CD14-positive monocyte (primary cell): ENCODE measurements around the gene PCSK1N. TPM values are rescaled to one million over a fixed set of nuclear protein-coding genes. Genes with fewer than 3 reads are reported as not detected.

Experiments
- DNase-seq, 3 donors: peaks; one replicate each; pipeline ENCODE4 v3.0.0-alpha.2; 2011 to 2022
- H2AFZ ChIP-seq: 2 replicates; pipeline ENCODE4 v1.6.0; 2012; ENCODE audit warnings: mild to moderate bottlenecking, low read depth, low read length, inconsistent platforms; ENCODE audit not compliant: insufficient read depth, poor library complexity, severe bottlenecking
- H3K27ac ChIP-seq, 2 donors: 1 replicate in 1 of 2; 2 replicates in 1 of 2; pipeline ENCODE4 v1.5.1; 2012 to 2013; ENCODE audit warnings: low read length in 2 of 2, control low read depth in 1 of 2, inconsistent platforms in 1 of 2, low read depth in 1 of 2, mild to moderate bottlenecking in 1 of 2
- H3K27me3 ChIP-seq, 2 donors: one replicate each; pipeline versions ENCODE4 v1.6.0 to v1.6.1; 2011 to 2013; ENCODE audit warnings: low read length in 2 of 2; ENCODE audit not compliant: control insufficient read depth in 2 of 2, insufficient read depth in 2 of 2
- H3K36me3 ChIP-seq, 2 donors: replicated peaks in 1 of 2; 1 replicate in 1 of 2; 2 replicates in 1 of 2; pipeline versions ENCODE4 v1.5.1 to v1.6.1; 2012 to 2013; ENCODE audit warnings: low read length in 2 of 2, control low read depth in 1 of 2, inconsistent platforms in 1 of 2, mild to moderate bottlenecking in 1 of 2; ENCODE audit not compliant: insufficient read depth in 2 of 2, control insufficient read depth in 1 of 2
- H3K4me1 ChIP-seq, 2 donors: 1 replicate in 1 of 2; 2 replicates in 1 of 2; pipeline versions ENCODE4 v1.5.1 to v1.6.1; 2012 to 2013; ENCODE audit warnings: low read length in 2 of 2, control low read depth in 1 of 2, inconsistent platforms in 1 of 2, mild to moderate bottlenecking in 1 of 2, moderate library complexity in 1 of 2; ENCODE audit not compliant: insufficient read depth in 2 of 2, control insufficient read depth in 1 of 2
- H3K4me2 ChIP-seq: replicated peaks from 2 replicates; pipeline ENCODE3; 2012; ENCODE audit warnings: low read length, moderate library complexity, mild to moderate bottlenecking; ENCODE audit not compliant: poor library complexity, severe bottlenecking; ENCODE audit errors: extremely low read depth
- H3K4me3 ChIP-seq, 3 experiments: fragments of 200-600 bp in 1 of 3; sonication (generic) in 1 of 3; replicated peaks in 1 of 3; 1 replicate in 2 of 3; 2 replicates in 1 of 3; pipeline ENCODE4 v1.5.1; 2011 to 2013; ENCODE audit warnings: low read length in 3 of 3, mild to moderate bottlenecking in 3 of 3, control low read depth in 2 of 3, low read depth in 2 of 3, inconsistent platforms in 1 of 3, moderate library complexity in 1 of 3
- H3K79me2 ChIP-seq: 2 replicates; pipeline ENCODE4 v1.6.0; 2012; ENCODE audit warnings: mild to moderate bottlenecking, control low read depth, inconsistent platforms, low read length, moderate library complexity; ENCODE audit not compliant: insufficient read depth
- H3K9ac ChIP-seq: 2 replicates; pipeline ENCODE4 v1.6.0; 2017; ENCODE audit warnings: low read length, mild to moderate bottlenecking; ENCODE audit not compliant: insufficient read depth, poor library complexity, severe bottlenecking
- H3K9me3 ChIP-seq, 2 donors: replicated peaks in 1 of 2; 1 replicate in 1 of 2; 2 replicates in 1 of 2; pipeline versions ENCODE4 v1.5.1 to v1.6.1; 2012 to 2013; ENCODE audit warnings: low read length in 2 of 2, control low read depth in 1 of 2; ENCODE audit not compliant: control insufficient read depth in 1 of 2, insufficient read depth in 1 of 2
- H4K20me1 ChIP-seq: 2 replicates; pipeline ENCODE4 v1.6.0; 2012; ENCODE audit warnings: mild to moderate bottlenecking, low read length, control low read depth, moderate library complexity; ENCODE audit not compliant: insufficient read depth
- H3K27ac Mint-ChIP-seq, 7 donors: one replicate each; pipeline ENCODE4 v1.8.0; 2020; ENCODE audit warnings: mild to moderate bottlenecking in 7 of 7, mixed read lengths in 7 of 7, moderate library complexity in 6 of 7, inconsistent platforms in 2 of 7
- H3K27me3 Mint-ChIP-seq, 3 donors: one replicate each; pipeline ENCODE4 v1.8.0; 2021 to 2022; ENCODE audit warnings: low read depth in 3 of 3, mild to moderate bottlenecking in 3 of 3, mixed read lengths in 3 of 3, moderate library complexity in 3 of 3, inconsistent platforms in 1 of 3
- H3K36me3 Mint-ChIP-seq, 2 donors: one replicate each; pipeline ENCODE4 v1.8.0; 2020; ENCODE audit warnings: mixed read lengths in 2 of 2, inconsistent platforms in 1 of 2, mild to moderate bottlenecking in 1 of 2
- H3K4me1 Mint-ChIP-seq: one replicate; pipeline ENCODE4 v1.8.0; 2020; ENCODE audit warnings: mild to moderate bottlenecking, mixed read lengths
- H3K4me3 Mint-ChIP-seq, 2 donors: one replicate each; pipeline ENCODE4 v1.8.0; 2020; ENCODE audit warnings: mild to moderate bottlenecking in 2 of 2, mixed read lengths in 2 of 2, moderate library complexity in 1 of 2
- H3K9me3 Mint-ChIP-seq, 7 donors: one replicate each; pipeline ENCODE4 v1.8.0; 2020 to 2022; ENCODE audit warnings: mixed read lengths in 7 of 7, mild to moderate bottlenecking in 6 of 7, moderate library complexity in 6 of 7, inconsistent platforms in 2 of 7
- WGBS: methylation state at CpG from one replicate; pipeline ENCODE4 v1.1.5; 2013; ENCODE audit warnings: missing lambda C conversion rate; ENCODE audit not compliant: insufficient coverage; 5-methylcytosine and 5-hydroxymethylcytosine counted together
- intact Hi-C, 2 donors: fragments of 100-400 bp; cut with micrococcal nuclease; formaldehyde crosslinking; loops; one replicate each; pipeline versions ENCODE4 v1.15.0 to v1.15.1; 2023
- polyA plus RNA-seq, 3 donors: library from polyadenylated mRNA; depleted of rRNA in 1 of 3; unstranded in 2 of 3; stranded (reverse) in 1 of 3; fragments of 300-500 nt in 2 of 3; fragments of >200 nt in 1 of 3; fragmentation: Illumina TruSeq in 2 of 3; gene quantifications; 1 replicate in 2 of 3; 2 replicates in 1 of 3; pipeline ENCODE4 v1.2.3, GENCODE V29; 2012 to 2021
- TF ChIP-seq, protein P1 (sequence below): fragments of 200-600 bp; IDR thresholded peaks from one replicate; pipeline ENCODE4 v1.8.0; 2022; ENCODE audit warnings: antibody characterized with exemption, mild to moderate bottlenecking

PCSK1N gene
- polyA plus RNA-seq, 3 donors, result not detected

DNA sequence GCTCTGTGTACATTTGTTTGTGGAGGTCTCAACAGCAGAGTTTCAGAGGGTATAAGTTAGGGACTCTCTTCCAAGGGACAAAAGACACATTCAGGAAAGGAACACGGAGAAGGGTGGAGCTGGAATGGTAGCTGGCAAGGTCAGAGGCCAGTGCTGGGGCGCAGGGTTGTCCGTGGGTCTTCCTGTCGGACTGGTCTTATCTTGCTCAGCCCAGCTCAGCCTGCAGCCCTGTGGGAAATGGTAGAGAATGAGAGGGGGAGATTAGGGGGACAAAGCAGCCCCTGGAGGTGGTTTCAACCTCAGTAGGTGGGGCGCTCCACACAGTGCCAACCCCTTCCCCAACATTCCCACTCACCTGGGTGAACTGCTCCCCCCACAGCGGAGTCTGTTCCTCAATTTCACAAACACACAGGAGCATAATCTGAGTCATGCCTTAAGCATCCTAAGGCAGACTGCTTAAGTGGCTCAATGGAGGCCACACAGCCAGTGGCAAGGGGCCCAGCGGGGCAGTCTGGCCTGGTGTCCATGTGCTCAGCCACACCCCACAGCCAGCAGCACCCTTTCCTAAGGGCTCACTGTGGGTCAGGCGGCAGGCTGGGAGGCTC is 40.4 kb downstream of the PCSK1N start:
- WGBS, result no CpG with 5 or more reads among the region's 8 CpGs
- H3K27ac Mint-ChIP-seq, result peak overlapping the region in 1 of 7 donors; percentile 40

DNA sequence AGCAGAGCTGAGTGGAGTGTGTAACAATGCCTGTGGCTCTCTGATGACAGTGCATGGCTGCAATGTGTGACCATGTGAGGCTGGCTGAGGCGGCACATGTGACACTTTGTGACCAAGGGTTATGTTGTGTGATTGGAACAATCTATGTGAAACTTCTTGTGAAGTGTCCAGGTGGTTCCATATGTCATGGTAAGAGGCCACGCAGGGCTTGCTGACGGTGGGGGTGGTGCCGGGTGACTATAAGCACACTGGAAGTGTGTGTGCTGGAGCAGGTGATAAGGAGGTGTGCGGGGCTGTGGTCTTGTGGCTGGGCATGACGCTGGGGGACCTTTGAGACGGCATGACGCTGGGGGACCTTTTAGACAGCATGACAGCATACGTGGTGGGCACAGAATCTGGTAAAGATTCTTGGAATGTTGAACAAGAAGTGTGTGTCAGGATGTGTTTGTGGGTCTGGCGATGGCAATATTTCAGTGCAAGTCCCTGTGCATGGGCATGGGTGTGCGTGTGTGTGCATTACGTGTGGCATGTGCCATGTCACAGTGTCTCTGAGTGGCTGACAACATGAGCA is 41.0 kb downstream of the PCSK1N start:
- no peak overlapping the region for H3K9ac ChIP-seq
- Mint-ChIP-seq H3K27me3 (peaks cover 0 to 5% (median 2%) of the 10 kb centered on the region in 3 donors), H3K9me3 (no peaks in the 10 kb centered on the region), H3K4me1 (peaks cover 11% of the 10 kb centered on the region), H3K4me3 (no peak overlapping the region), H3K27ac (peak overlapping the region in 1 of 7 donors; percentile 40), H3K36me3 (no peaks in the 10 kb centered on the region)
- H3K4me2 ChIP-seq, result no peak overlapping the region
- WGBS, result 95% methylated on average over 8 of the region's 12 CpGs
- no peaks in the 10 kb centered on the region for H3K79me2 ChIP-seq
- no peak overlapping the region for H2AFZ ChIP-seq
- intact Hi-C loops, result loop anchor here in 1 of 2 donors (10.0 kb wide), 1 partner anchor 50 kb away; no protein-coding TSS in a partner anchor
- H3K36me3 ChIP-seq, result no peaks in the 10 kb centered on the region
- H3K4me1 ChIP-seq, result peaks cover 0 to 9% of the 10 kb centered on the region in 2 donors
- no peaks in the 10 kb centered on the region for H3K9me3 ChIP-seq
- H3K27ac ChIP-seq, result no peak overlapping the region
- H3K27me3 ChIP-seq, result no peaks in the 10 kb centered on the region
- no peak for DNase-seq
- H3K4me3 ChIP-seq, result no peak overlapping the region
- TF ChIP-seq, protein P1, sequence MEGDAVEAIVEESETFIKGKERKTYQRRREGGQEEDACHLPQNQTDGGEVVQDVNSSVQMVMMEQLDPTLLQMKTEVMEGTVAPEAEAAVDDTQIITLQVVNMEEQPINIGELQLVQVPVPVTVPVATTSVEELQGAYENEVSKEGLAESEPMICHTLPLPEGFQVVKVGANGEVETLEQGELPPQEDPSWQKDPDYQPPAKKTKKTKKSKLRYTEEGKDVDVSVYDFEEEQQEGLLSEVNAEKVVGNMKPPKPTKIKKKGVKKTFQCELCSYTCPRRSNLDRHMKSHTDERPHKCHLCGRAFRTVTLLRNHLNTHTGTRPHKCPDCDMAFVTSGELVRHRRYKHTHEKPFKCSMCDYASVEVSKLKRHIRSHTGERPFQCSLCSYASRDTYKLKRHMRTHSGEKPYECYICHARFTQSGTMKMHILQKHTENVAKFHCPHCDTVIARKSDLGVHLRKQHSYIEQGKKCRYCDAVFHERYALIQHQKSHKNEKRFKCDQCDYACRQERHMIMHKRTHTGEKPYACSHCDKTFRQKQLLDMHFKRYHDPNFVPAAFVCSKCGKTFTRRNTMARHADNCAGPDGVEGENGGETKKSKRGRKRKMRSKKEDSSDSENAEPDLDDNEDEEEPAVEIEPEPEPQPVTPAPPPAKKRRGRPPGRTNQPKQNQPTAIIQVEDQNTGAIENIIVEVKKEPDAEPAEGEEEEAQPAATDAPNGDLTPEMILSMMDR, result no peak
- no peaks in the 10 kb centered on the region for H4K20me1 ChIP-seq

More for the DNA sequence above, 40.4 kb downstream of the PCSK1N start:
- no peak overlapping the region for H3K4me3 Mint-ChIP-seq
- H3K27ac ChIP-seq, result no peak overlapping the region
- intact Hi-C loops, result loop anchor here in 1 of 2 donors (10.0 kb wide), 1 partner anchor 50 kb away; no protein-coding TSS in a partner anchor
- H3K9ac ChIP-seq, result no peak overlapping the region
- no peaks in the 10 kb centered on the region for H3K27me3 ChIP-seq
- no peaks in the 10 kb centered on the region for H4K20me1 ChIP-seq
- H3K27me3 Mint-ChIP-seq, result peaks cover 0 to 5% (median 0%) of the 10 kb centered on the region in 3 donors
- H3K4me2 ChIP-seq, result no peak overlapping the region
- peaks cover 7% of the 10 kb centered on the region for H3K4me1 Mint-ChIP-seq
- H3K9me3 Mint-ChIP-seq, result no peaks in the 10 kb centered on the region
- no peak overlapping the region for H2AFZ ChIP-seq
- TF ChIP-seq, protein P1, result no peak
- no peaks in the 10 kb centered on the region for H3K79me2 ChIP-seq
- H3K4me1 ChIP-seq, result peaks cover 0 to 4% of the 10 kb centered on the region in 2 donors
- no peaks in the 10 kb centered on the region for H3K36me3 ChIP-seq
- H3K9me3 ChIP-seq, result no peaks in the 10 kb centered on the region
- no peak overlapping the region for H3K4me3 ChIP-seq
- no peak for DNase-seq
- no peaks in the 10 kb centered on the region for H3K36me3 Mint-ChIP-seq
